HG02571 (cell line): ENCODE measurements around the gene RAB10.
"Not testable (repeated sequence)": the region's sequence is repeated elsewhere in the genome, so short reads cannot be mapped to it uniquely, and the experiment has no call there.

Experiments used
- ATAC-seq: cut with Tn5 transposase; IDR thresholded peaks from one replicate; pipeline ENCODE4 v1.9.1; 2021; ENCODE audit warnings: mild to moderate bottlenecking, moderate library complexity; ENCODE audit not compliant: unreplicated experiment

Gene RAB10

GRCh38 chr2:26144953-26145680 lies 111.2 kb downstream of the RAB10 start:
- ATAC-seq = no peak

- ATAC-seq = no peak
These were observed 114.6 kb downstream of the RAB10 start for GRCh38 chr2:26148501-26148900.

- ATAC-seq = no peak
These were observed 116.4 kb downstream of the RAB10 start for GRCh38 chr2:26150243-26150642.

- no peak for ATAC-seq
These were observed 123.7 kb downstream of the RAB10 start for GRCh38 chr2:26157580-26157979.

- no peak for ATAC-seq
These were observed 128.0 kb downstream of the RAB10 start for GRCh38 chr2:26161926-26162325.

GRCh38 chr2:26162963-26163362 lies 129.1 kb downstream of the RAB10 start:
- ATAC-seq = no peak

- ATAC-seq = no peak
These were observed 130.3 kb downstream of the RAB10 start for GRCh38 chr2:26164231-26164630.

- no peak for ATAC-seq
These were observed 130.8 kb downstream of the RAB10 start for GRCh38 chr2:26164641-26165211.

- no peak for ATAC-seq
These were observed 131.5 kb downstream of the RAB10 start for GRCh38 chr2:26165403-26165802.

GRCh38 chr2:26166541-26166940 lies 132.7 kb downstream of the RAB10 start:
- ATAC-seq = not testable (repeated sequence)

- no peak for ATAC-seq
These were observed 134.9 kb downstream of the RAB10 start for GRCh38 chr2:26168785-26169184.

GRCh38 chr2:26169226-26169625 lies 135.3 kb downstream of the RAB10 start:
- ATAC-seq = no peak

GRCh38 chr2:26169681-26170414 lies 136.0 kb downstream of the RAB10 start:
- no peak for ATAC-seq

- ATAC-seq = no peak
These were observed 136.9 kb downstream of the RAB10 start for GRCh38 chr2:26170795-26171194.

- ATAC-seq = no peak
These were observed 138.4 kb downstream of the RAB10 start for GRCh38 chr2:26172189-26172870.

GRCh38 chr2:26172871-26173775 lies 139.2 kb downstream of the RAB10 start, which contains the start of gene GAREM2:
Gene GAREM2 (plus strand): TSS chr2:26173088. CDS start chr2:26173221, 133 bp downstream.
- ATAC-seq = no peak

- ATAC-seq = no peak
These were observed 140.0 kb downstream of the RAB10 start for GRCh38 chr2:26173776-26174482.

GRCh38 chr2:26174691-26175465 lies 141.0 kb downstream of the RAB10 start:
- ATAC-seq = no peak
